Keratinocyte (primary cell): Measurements from ENCODE around the gene LIN28B.

Source experiments
- EZH2 ChIP-seq: IDR thresholded peaks from one replicate; pipeline ENCODE4 v1.6.1; 2012; ENCODE audit warnings: inconsistent platforms, mild to moderate bottlenecking, low read length, moderate library complexity
- TF ChIP-seq, protein P1 (sequence below), 3 experiments: IDR thresholded peaks in 1 of 3; conservative IDR thresholded peaks in 1 of 3; optimal IDR thresholded peaks in 1 of 3; 2 replicates in 2 of 3; 3 replicates in 1 of 3; pipeline versions ENCODE3 to v1.5.1; 2011; ENCODE audit warnings: low read length in 3 of 3, mild to moderate bottlenecking in 3 of 3, moderate library complexity in 2 of 3, control low read depth in 1 of 3, inconsistent platforms in 1 of 3; ENCODE audit not compliant: insufficient read depth in 2 of 3; ENCODE audit errors: extremely low read depth in 1 of 3

DNA sequence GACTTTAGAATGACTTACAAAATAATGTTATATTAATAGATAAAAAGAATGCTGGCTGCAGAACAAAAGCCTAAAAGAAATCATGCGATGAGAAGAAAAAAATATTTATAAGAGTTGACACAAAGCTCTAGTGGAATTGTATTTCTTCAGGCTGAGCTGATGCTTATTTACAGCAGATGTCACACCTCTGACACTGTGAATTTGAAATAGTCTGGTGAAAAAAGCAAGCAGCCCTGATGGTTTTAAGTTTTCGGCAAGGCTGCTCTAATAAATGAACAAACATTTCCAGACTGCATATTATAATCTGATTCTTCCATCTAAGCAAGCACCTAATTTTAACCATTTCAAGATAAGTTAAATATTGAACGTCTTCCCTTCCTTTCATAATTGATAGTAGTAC is 109.9 kb downstream of the LIN28B start:
- TF ChIP-seq, protein P1, sequence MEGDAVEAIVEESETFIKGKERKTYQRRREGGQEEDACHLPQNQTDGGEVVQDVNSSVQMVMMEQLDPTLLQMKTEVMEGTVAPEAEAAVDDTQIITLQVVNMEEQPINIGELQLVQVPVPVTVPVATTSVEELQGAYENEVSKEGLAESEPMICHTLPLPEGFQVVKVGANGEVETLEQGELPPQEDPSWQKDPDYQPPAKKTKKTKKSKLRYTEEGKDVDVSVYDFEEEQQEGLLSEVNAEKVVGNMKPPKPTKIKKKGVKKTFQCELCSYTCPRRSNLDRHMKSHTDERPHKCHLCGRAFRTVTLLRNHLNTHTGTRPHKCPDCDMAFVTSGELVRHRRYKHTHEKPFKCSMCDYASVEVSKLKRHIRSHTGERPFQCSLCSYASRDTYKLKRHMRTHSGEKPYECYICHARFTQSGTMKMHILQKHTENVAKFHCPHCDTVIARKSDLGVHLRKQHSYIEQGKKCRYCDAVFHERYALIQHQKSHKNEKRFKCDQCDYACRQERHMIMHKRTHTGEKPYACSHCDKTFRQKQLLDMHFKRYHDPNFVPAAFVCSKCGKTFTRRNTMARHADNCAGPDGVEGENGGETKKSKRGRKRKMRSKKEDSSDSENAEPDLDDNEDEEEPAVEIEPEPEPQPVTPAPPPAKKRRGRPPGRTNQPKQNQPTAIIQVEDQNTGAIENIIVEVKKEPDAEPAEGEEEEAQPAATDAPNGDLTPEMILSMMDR (optimal IDR thresholded peaks at IDR 0.05 in 1 of 3, IDR thresholded peaks at IDR 0.05 in 1 of 3, conservative IDR thresholded peaks at IDR 0.05 in 1 of 3; ENCODE audit: extremely low read depth in 1 of 3, insufficient read depth in 2 of 3, low read length in 3 of 3) = no peak
- TF ChIP-seq EZH2 = no peak
